GM19438 (cell line): ENCODE measurements around the gene EMC7.
"Not testable (repeated sequence)": the region's sequence is repeated elsewhere in the genome, so short reads cannot be mapped to it uniquely, and the experiment has no call there.

Experiments
- ATAC-seq: cut with Tn5 transposase; IDR thresholded peaks from one replicate; pipeline ENCODE4 v1.9.1; 2021; ENCODE audit warnings: low read depth; ENCODE audit not compliant: unreplicated experiment

The EMC7 gene

GRCh38 chr15:34099914-34100313, 1.7 kb downstream of the EMC7 start:
- ATAC-seq: no peak

DNA sequence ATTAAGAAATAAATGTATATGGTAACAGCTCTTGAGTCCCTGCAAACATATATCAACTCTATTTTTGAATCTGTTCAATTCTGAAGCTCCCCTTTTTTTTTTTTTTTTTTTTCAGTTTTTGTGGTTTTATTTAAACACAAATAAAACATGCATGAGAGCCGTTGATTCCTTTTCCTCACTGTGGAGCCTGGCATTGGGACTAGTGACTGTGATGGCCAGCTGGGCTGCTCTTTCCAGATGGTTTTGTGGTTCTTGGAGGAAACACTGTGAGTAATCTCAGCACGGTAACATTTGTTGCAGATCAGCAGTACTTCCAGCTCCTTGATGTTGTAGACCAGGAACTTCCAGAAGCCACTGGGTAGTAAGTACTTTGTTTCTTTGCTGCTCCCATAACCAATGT, 15.9 kb downstream of the EMC7 start:
- ATAC-seq: no peak

GRCh38 chr15:34084086-34084485, 17.6 kb downstream of the EMC7 start:
- no peak for ATAC-seq

DNA sequence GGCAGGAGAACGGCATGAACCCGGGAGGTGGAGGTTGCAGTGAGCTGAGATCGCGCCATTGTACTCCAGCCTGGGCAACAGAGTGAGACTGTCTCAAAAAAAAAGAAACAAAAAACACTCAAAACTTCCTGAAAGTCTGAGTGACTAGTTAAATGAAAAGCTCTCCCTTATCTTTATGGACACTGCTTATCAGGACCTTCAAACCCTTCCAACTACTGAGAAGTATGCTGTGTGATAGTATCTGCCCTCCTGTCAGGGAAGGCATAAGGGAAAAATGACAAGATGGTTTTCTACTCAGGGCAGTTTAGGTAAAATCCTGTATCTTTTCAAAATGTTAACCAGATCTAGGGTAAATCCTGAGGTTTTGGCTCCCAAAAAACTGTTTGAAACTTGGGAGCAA, 21.8 kb downstream of the EMC7 start:
- ATAC-seq: no peak

DNA sequence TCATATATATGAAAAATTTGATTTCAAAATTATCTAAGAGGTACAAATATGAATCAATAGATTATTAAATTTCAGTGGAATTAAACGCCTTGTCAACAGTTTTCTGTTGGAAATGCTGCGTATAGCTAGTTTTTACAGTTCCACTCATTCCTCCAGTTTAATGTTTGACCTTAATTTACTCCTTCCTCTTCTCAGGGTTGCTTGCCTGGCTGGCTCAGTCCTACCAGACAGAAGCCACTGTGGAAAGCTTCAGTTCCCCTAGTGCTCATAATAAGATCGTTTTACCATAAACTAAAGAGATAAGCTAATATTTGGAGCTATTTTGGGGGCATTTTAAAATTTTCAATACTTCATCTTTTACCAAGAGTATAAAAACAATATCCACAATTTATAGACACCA, 22.8 kb downstream of the EMC7 start:
- no peak for ATAC-seq

GRCh38 chr15:34076785-34077184, 24.9 kb downstream of the EMC7 start:
- no peak for ATAC-seq

DNA sequence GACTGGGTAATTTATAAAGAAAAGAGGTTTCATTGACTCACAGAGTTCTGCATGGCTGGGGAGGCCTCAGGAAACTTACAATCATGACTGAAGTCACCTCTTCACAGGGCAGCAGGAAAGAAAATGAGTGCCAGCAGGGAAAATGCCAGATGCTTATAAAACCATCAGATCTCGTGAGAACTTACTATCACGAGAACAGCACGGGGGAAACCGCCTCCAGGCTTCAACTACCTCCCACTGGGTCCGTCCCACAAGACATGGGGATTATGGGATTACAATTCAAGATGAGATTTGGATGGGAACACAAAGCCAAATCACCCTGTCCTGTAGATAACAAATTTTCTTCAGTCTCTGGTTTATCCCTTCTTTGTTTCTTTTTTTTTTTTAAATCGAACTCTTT, 31.7 kb downstream of the EMC7 start:
- no peak for ATAC-seq

DNA sequence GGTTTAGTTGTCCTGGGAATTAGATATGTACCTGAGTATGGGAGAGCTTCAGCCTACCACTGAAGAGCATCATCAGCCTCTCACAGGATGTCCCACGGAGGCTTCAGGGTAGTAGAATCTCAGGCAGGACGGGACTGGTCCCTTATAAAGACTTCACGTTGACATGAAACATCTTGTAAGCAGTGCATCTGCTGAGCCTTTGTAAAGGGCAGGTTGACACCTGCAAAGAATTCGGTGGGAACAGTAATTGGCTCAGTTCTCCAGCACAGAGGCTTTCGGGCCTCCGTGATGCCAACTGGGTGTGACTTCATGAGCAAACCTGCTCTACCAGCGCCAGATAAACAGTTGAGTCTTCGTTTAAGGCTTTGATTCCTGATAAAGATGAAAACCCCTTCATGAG, 35.7 kb downstream of the EMC7 start:
- no peak for ATAC-seq

- no peak for ATAC-seq
These were observed 36.4 kb downstream of the EMC7 start for GRCh38 chr15:34065261-34065660.

DNA sequence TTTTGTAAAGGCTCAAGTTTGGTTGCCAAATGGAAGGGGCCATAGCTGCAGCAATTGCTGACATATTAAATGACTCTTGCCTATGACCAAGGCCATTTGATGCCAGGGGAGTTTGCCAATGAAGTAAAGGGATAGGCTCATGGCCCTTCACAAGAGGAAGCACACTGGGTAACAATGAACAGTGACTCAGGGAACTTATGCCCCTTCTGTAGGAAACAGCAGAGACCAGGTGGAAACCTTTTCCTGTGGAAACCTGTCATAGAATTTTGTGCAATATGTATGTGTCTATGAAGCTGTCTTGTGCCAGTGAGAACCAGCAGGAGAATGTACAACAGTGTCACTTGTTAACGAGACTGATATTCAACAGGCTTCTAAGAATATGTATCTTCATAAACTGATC, 37.2 kb downstream of the EMC7 start:
- no peak for ATAC-seq

GRCh38 chr15:34059946-34060345, 41.7 kb downstream of the EMC7 start:
- ATAC-seq: no peak

GRCh38 chr15:34059476-34059875, 42.2 kb downstream of the EMC7 start:
- no peak for ATAC-seq

- ATAC-seq: no peak
These were observed 44.8 kb downstream of the EMC7 start for GRCh38 chr15:34056911-34057310.

- no peak for ATAC-seq
These were observed 45.6 kb downstream of the EMC7 start for GRCh38 chr15:34055868-34056595.

GRCh38 chr15:34054081-34054707, 47.5 kb downstream of the EMC7 start:
- no peak for ATAC-seq

DNA sequence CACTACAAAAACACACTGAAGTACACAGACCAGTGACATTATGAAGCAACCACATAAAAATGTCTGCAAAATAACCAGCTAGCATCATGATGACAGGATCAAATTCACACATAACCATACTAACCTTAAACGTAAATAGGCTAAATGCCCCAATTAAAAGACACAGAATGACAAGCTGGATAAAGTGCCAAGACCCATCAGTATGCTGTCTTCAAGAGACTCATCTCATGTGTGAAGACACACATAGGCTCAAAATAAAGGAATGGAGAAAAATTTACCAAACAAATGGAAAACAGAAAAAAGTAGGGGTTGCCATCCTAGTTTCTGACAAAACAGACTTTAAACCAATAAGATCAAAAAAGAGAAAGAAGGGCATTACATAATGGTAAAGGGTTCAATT, 51.3 kb downstream of the EMC7 start:
- not testable (repeated sequence) for ATAC-seq

- ATAC-seq: no peak
These were observed 52.5 kb downstream of the EMC7 start for GRCh38 chr15:34049112-34049511.

DNA sequence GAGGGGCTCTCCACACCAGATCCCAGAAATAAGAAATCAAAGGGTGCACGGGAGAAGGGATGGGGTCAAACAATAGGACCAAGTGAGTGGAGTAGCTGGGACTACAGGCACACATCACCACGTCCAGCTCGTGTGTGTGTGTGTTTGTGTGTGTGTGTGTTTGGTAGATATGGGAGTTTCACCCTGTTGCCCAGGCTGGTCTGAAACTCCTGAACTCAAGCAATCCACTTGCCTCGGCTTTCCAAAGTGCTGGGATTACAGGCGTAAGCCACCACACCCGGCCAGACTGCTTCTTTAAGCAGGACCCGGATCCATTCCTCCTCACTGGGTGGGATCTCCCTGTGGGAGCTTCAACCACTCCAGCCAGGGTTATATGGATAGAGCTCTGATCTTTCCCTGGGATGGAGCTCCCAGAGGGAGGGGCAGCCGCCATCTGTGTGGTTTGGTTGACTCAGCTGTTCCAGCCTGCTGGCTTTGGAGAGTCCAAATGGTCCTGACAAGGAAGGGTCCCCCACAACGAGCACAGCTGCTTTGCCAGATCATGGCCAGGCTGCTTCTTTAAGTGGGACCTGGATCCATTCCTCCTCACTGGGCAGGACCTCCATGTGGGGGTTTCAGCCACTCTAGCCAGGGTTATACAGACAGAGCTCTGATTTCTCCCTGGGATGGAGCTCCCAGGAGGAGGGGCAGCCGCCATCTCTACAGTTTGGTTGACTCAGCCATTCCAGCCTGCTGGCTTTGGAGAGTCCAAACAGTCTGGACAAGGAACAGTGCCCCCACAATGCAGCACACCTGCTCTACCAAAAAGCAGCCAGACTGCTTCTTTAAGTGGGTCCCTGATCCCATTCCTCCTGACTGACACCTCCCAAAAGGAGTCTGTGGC, 53.5 kb downstream of the EMC7 start:
- ATAC-seq: no peak

DNA sequence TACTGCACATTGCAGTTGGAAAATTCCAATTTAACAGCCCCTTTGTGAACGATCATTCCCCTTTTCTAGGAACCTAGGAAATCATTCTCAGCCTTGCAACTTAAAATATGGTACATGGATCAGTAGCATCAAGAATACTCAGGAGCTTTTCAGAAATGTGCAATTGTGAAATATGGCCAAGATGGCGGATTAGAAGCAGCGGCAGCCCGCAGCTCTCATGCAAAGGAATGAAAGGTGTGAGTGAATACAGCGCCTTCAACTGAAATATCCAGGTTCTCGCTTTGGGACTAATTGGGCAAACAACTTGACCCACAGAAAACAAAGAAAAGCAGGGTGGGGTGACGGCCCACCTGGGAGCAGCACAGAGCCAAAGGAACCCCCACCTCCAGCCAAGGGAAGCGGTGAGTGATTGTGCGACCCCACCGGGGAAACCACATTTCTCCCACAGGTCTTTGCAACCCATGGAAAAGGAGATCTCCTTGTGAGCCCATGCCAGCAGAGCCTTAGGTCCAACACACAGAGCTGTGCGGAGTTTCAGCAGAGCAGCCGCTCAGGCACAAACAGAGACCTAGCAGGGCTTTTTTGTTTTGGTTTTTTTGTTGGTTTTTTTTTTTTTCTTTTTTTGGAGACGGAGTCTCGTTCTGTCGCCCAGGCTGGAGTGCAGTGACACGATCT, 55.1 kb downstream of the EMC7 start:
- ATAC-seq: no peak

GRCh38 chr15:34043813-34044212, 57.8 kb downstream of the EMC7 start:
- no peak for ATAC-seq

DNA sequence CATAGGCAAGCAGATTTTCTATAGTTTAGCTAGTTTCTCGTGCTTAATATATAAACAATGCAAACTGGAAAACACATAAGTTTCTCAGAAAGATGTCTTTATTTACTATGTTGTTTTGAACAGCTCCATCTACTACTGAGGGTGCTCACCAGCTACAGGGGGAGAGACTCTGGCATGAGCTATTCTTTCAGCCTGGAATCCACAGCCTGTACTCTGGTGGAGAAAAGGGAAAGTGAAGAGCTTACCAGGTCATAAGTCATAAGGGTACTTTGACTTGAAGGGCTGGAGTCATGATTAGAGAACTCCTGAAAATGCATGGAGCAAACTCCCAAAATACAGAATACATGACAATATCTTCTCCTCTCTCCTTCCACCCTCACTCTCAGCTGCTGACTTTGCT, 58.3 kb downstream of the EMC7 start:
- no peak for ATAC-seq
